SU-DHL-6 (cell line): ENCODE data around the gene TPRKB.
A peak's percentile ranks its signal among the peaks of the same experiment; 100 is the strongest.
"Not testable (repeated sequence)": the region's sequence is repeated elsewhere in the genome, so short reads cannot be mapped to it uniquely, and the experiment has no call there.

Experiments used
- H2AFZ ChIP-seq: fragments of 200-600 bp; sonication (generic); 2 replicates; pipeline ENCODE4 v1.6.1; 2014; ENCODE audit warnings: low read depth, mild to moderate bottlenecking, moderate library complexity, mixed read lengths, antibody characterized with exemption, low read length; ENCODE audit not compliant: severe bottlenecking
- H3F3A ChIP-seq: fragments of 200-600 bp; shearing (Covaris generic); 2 replicates; pipeline ENCODE4 v1.6.0; 2016; ENCODE audit warnings: antibody characterized with exemption, mild to moderate bottlenecking; ENCODE audit not compliant: insufficient read depth
- H3K27ac ChIP-seq: fragments of 200-600 bp; sonication (generic); 2 replicates; pipeline ENCODE4 v1.5.1; 2016; ENCODE audit warnings: low read depth, mild to moderate bottlenecking, low read length, moderate library complexity, mixed read lengths
- H3K27me3 ChIP-seq: fragments of 200-600 bp; sonication (generic), shearing (Covaris generic); 2 replicates; pipeline ENCODE4 v1.6.0; 2014; ENCODE audit warnings: mild to moderate bottlenecking, low read length
- H3K36me3 ChIP-seq: fragments of 200-600 bp; sonication (generic); 2 replicates; pipeline ENCODE4 v1.6.1; 2014; ENCODE audit warnings: mild to moderate bottlenecking, low read length, mixed read lengths
- H3K4me2 ChIP-seq: fragments of 300-600, 200-600 bp; shearing (Covaris generic), sonication (generic); 2 replicates; pipeline ENCODE4 v1.6.0; 2014; ENCODE audit warnings: low read length, low read depth, mild to moderate bottlenecking; ENCODE audit not compliant: poor library complexity, severe bottlenecking
- H3K4me3 ChIP-seq: fragments of 200-600 bp; sonication (generic); 2 replicates; pipeline ENCODE4 v1.5.1; 2014; ENCODE audit warnings: antibody characterized with exemption, low read length, mild to moderate bottlenecking, mixed read lengths; ENCODE audit not compliant: insufficient read depth, poor library complexity, severe bottlenecking
- H3K79me2 ChIP-seq: fragments of 200-600 bp; sonication (generic); 2 replicates; pipeline ENCODE4 v1.6.1; 2014; ENCODE audit warnings: mild to moderate bottlenecking, low read length, moderate library complexity; ENCODE audit not compliant: insufficient read depth
- H3K9ac ChIP-seq: fragments of 200-600 bp; sonication (generic); 2 replicates; pipeline ENCODE4 v1.7.0; 2014; ENCODE audit warnings: mild to moderate bottlenecking, low read length
- H3K9me2 ChIP-seq: fragments of 200-600 bp; sonication (generic); replicated peaks from 2 replicates; pipeline ENCODE4 v1.6.1; 2014; ENCODE audit warnings: low read length; ENCODE audit not compliant: insufficient read depth
- H3K9me3 ChIP-seq: fragments of 200-600 bp; sonication (generic); 2 replicates; pipeline ENCODE4 v1.6.1; 2014; ENCODE audit warnings: low read length, mixed read lengths; ENCODE audit not compliant: insufficient read depth
- H4K20me1 ChIP-seq: fragments of 200-600 bp; sonication (generic); 2 replicates; pipeline ENCODE4 v1.6.1; 2014; ENCODE audit warnings: low read depth, mild to moderate bottlenecking, antibody characterized with exemption, low read length, moderate library complexity, mixed read lengths
- EZH2phosphoT487 ChIP-seq: fragments of 200-600 bp; sonication (generic), shearing (Covaris generic); conservative IDR thresholded peaks from 2 replicates; pipeline ENCODE4 v1.6.1; 2018; ENCODE audit warnings: mild to moderate bottlenecking, antibody characterized with exemption, low read length, moderate library complexity, mixed read lengths
- TF ChIP-seq, protein P1 (sequence below): fragments of 200-600 bp; sonication (generic); IDR thresholded peaks from one replicate; pipeline ENCODE4 v1.5.1; 2017; ENCODE audit warnings: antibody characterized with exemption, mild to moderate bottlenecking, low read length, moderate library complexity; ENCODE audit not compliant: insufficient read depth, poor library complexity, severe bottlenecking

Gene TPRKB

DNA sequence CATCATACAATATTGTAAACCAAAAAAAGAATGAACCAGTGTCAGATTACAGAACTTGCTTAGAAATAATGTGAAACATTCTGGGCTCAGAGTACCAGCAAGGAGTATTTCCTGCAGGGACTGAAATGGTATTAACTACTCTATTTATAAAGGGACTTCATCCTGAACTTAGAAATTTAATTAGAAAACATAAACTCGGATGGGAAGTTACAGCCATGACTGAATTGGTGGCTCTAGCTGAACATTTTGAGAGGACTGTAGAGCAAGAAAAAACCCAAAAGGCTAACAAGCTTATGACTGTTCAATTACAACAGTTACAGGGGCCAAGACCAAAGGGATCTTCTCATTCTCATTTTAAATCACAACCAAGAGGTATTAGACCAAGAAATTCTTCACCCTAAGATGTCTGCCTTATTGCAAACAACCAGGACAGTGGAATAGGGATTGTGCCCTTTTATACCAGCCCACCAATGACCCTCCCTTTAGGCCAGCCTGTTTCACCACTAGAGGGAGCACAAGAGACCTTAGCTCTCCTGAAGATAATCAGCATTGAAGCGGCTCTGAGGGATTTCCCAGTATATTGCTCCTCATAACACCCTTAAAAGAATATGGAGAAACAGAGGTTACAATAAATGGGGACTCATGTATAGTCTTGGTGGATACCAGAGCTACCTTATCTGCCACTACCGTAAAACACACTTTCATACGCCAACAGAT is 46.6 kb downstream of the TPRKB start:
- H3K9ac ChIP-seq, H3K4me3 ChIP-seq, H3K36me3 ChIP-seq, H3K79me2 ChIP-seq, H3K4me2 ChIP-seq, H3K27me3 ChIP-seq, H4K20me1 ChIP-seq, H2AFZ ChIP-seq, H3F3A ChIP-seq, H3K9me3 ChIP-seq, H3K9me2 ChIP-seq, H3K27ac ChIP-seq: not testable (repeated sequence)
- TF ChIP-seq, protein P1, sequence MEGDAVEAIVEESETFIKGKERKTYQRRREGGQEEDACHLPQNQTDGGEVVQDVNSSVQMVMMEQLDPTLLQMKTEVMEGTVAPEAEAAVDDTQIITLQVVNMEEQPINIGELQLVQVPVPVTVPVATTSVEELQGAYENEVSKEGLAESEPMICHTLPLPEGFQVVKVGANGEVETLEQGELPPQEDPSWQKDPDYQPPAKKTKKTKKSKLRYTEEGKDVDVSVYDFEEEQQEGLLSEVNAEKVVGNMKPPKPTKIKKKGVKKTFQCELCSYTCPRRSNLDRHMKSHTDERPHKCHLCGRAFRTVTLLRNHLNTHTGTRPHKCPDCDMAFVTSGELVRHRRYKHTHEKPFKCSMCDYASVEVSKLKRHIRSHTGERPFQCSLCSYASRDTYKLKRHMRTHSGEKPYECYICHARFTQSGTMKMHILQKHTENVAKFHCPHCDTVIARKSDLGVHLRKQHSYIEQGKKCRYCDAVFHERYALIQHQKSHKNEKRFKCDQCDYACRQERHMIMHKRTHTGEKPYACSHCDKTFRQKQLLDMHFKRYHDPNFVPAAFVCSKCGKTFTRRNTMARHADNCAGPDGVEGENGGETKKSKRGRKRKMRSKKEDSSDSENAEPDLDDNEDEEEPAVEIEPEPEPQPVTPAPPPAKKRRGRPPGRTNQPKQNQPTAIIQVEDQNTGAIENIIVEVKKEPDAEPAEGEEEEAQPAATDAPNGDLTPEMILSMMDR = peak; percentile 29

DNA sequence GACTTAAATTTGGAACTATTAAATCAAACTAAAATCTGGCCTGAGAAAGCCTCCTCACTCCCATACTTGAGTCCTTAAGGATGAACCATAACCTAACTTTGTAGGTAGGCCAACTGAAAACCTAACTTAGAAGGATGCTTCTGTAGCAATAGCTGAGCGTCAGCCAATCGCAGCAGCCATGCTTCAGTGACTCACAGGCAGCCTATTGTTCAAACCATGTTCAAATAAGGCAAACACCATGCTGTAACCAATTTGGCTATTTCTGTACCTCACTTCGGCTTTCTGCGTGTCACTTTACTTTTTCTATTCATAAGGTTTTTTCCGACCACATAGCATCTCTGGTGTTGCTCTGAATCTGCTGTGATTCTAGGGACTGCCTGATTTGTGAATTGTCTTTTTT is 48.7 kb downstream of the TPRKB start:
- not testable (repeated sequence) for H3K9me3 ChIP-seq, H3K27ac ChIP-seq, H3K4me3 ChIP-seq, H3K9me2 ChIP-seq, H3K9ac ChIP-seq, H3K36me3 ChIP-seq, H4K20me1 ChIP-seq, H3K27me3 ChIP-seq, H2AFZ ChIP-seq, H3K79me2 ChIP-seq, H3K4me2 ChIP-seq, H3F3A ChIP-seq

DNA sequence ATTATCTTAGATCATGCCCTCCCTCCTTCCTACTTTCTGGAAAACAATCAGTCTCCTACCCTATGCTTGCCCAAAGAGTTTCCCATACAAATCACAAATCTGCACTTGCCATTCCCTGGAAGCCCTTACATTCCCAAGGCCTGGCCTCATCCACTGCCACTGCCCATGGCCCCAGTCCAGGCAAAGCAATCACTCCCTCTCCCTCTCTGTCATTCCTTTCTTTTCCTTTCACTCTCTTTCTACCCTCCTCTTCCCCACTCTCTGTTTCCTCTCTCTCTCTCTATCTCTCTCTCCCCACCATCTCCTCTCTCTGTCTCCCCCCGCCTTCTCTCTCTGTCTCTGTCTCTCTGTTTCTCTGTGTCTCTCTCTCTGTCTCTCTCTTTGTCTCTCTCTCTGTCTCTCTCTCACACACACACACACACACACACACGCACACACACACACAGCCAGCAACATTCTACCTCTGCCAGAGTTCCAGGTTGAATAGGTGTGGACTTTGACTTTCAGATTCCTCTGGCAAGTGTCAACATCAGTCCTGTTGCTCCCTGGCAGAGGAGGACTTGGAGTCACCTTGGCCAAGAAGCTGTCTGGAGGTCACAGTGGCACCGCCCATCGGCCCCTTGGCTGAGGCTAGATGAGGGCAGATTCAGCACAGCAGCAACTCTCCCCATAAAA is 51.2 kb downstream of the TPRKB start:
- no peak overlapping the region for H3K27ac ChIP-seq

DNA sequence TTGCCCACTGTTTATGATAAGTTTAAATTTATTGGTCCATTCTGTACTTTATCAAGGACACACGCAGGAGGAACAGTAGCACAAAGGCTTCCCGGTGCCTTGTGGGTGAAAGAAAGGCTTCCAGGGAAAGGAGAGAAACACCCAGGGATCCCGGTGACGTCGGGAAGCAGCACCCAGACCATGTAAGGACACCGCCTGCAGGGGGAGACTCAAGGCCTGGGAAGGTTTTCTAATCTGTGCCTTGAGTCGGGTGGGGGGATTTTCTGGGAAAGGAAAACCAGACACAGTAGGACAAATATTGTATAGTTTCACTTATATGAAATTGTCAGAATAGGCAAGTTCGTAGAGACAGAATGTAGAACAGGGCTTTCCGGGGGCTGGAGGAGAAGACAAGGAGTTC is 52.2 kb downstream of the TPRKB start:
- not testable (repeated sequence) for H3F3A ChIP-seq, H3K27ac ChIP-seq, H3K4me3 ChIP-seq, H3K9me3 ChIP-seq, H3K36me3 ChIP-seq, H3K4me2 ChIP-seq, H3K9ac ChIP-seq, H3K9me2 ChIP-seq, H4K20me1 ChIP-seq, H3K27me3 ChIP-seq, H2AFZ ChIP-seq, H3K79me2 ChIP-seq

More for the DNA sequence above, 51.2 kb downstream of the TPRKB start:
- Histone ChIP-seq H3K4me2 (no peak overlapping the region), H3K9ac (no peak overlapping the region), H4K20me1 (no peaks in the 10 kb centered on the region), H3K79me2 (no peaks in the 10 kb centered on the region), H3F3A (no peaks in the 10 kb centered on the region), H3K36me3 (no peaks in the 10 kb centered on the region), H3K9me3 (no peaks in the 10 kb centered on the region), H3K27me3 (no peaks in the 10 kb centered on the region), H3K4me3 (no peak overlapping the region), H3K9me2 (no peaks in the 10 kb centered on the region), H2AFZ (no peak overlapping the region)
- no peak for TF ChIP-seq EZH2phosphoT487
- TF ChIP-seq, protein P1 = no peak

DNA sequence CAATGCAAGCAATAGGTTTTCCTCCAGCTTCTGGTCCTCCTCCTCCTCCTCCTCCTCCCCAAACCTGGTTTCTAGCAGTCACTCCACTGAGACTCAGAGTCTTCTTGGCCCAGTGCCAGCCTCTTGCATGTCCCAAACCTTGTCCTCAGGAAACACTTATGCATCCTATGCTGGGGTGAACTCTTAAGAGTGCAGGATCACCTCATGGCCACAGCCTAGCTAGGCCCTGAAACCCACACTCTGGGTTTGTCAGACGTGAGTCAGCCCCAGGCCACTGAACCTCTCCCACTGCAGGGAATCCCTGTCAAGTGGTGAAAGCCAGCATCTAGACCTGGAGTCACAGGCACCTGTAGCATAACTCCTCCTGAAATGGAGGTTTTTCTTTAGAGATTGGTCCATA is 52.8 kb downstream of the TPRKB start:
- not testable (repeated sequence) for H3K27me3 ChIP-seq, H3K36me3 ChIP-seq, H3F3A ChIP-seq, H3K4me2 ChIP-seq, H3K27ac ChIP-seq, H3K9me3 ChIP-seq, H4K20me1 ChIP-seq, H3K79me2 ChIP-seq, H3K9me2 ChIP-seq, H3K9ac ChIP-seq, H3K4me3 ChIP-seq, H2AFZ ChIP-seq
